GM21360 (cell line): ENCODE data around the gene ACTR10.
"Not testable (repeated sequence)": the region's sequence is repeated elsewhere in the genome, so short reads cannot be mapped to it uniquely, and the experiment has no call there.

Source experiments
- ATAC-seq: cut with Tn5 transposase; IDR thresholded peaks from one replicate; pipeline ENCODE4 v1.9.1; 2021; ENCODE audit warnings: mild to moderate bottlenecking, moderate library complexity; ENCODE audit not compliant: unreplicated experiment

Gene ACTR10

DNA sequence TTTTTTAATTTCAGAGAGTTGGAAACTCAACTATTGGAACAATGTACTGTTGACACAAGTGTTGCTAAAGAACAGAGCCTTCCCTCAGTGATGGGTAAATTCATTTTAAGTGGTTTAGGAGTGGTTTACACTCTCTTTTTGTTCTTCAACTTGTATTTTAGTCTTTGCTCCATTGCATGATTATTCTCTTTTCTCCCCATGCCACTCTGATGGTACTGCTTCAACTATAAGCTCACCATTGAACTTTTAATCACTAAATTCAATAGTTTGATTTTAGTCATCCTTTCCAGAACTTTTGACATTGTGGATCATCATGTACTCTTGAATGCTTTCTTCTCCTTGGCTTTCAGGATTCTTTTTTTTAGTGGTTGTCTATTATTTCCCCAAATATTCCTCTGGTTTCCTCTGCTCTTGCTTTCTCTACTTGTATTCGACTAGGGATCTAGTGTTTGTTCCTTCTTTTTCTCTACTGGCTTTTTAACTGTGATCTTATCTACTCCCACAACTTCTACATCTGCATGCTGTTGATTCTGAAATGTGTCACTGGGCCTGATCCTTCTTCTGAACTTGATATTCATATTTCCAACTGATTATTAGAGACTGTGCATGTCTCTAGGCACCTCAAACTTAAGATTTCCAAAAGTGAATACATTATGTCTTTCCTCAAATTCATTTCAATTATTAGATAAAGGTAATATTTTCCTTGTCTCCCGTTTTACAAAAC, 15.4 kb downstream of the ACTR10 start:
- ATAC-seq, result no peak

DNA sequence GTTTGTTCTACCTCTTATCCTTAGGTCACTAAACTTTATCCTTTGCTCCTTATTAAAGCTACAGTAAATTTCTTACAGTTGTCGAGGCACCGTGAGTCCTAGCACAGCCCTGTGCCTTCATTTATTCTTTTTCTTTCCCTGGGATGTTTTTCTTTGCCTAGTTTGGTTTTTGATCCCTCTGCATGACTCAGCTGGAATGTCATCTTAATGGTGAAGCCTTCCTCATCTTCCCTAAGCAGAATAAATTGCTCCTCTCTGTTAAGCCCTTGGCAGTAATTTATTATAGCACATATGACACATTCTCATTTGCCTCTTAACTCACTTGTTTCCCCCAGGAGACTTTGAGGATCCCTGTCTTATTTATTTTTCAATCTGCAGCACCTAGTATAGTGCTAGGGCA, 16.6 kb downstream of the ACTR10 start:
- ATAC-seq, result no peak

DNA sequence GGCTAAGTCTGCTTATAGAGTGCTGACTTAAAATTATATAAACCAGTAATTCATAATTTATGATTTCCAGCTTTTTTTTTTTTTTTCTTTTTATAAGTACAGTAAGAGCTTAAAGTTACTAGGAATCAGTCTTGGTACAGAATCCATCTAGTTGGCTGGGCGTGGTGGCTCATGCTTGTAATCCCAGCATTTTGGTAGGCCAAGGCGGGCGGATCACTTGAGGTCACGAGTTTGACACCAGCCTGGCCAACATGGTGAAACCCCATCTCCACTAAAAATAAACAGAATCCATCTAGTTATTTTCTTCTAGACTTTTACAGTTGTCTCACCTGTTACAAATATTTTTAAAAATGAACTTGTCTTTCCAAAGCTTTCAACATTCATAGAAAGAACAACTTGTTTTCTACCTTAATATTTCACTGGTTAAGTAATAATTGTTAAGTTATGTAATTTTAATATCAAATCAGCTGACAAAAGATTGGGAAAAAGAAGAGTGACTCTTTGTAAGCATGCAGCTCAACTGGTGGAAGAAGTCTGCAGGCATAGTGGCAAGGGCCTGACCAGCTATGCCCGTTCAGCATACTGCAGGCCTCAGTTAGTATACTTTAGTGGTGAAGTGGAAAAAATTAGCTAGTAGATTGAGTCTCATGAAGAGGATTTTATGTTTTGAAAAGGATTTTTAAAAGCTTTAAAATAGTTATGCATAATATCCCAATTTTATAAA, 27.3 kb downstream of the ACTR10 start:
- no peak for ATAC-seq

DNA sequence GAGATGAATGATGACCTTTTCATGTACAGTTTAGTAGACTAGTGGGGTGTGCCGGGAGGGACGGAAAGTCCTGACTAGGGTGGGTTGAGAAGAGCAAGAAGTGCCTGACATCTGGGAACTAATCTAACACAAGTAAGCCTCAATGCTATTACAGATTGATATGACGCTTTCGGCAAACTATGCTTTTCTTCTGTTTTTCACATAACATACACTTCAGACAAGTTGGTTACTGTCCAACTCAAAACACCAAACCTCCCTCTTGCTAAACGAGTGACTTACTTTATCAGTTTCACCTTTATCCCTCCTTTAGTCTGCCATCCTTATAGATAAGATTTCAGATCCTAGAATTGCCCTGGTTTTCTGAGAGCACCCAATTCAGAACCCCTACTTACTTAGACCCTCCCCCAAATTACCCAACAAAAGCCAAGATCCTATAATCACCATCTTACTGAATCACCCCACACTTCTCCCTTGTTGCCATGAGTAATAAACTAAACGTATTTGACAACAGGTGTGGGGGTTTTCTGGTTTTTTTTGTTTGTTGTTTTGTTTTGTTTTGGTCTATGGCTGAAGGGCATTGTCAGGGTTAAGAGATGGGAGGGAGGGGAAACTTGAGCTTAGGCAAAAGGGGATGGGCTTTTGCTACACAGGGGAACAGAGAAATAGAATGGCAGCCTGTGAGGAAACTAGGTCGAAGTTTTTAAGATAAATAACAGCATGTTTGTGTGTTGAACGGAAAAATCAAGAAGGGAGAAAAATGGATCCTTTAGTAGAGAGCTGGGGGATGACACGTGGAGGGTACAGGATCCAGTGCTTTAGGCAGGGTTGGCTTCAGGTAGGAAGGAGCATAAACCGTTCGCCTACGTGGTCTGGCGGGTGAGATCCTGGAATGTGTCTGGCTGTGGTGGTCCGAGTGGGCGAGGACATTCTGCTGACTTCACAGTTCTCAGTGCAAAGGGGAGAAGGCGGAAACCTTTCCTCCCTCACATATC, 38.6 kb downstream of the ACTR10 start:
- no peak for ATAC-seq

DNA sequence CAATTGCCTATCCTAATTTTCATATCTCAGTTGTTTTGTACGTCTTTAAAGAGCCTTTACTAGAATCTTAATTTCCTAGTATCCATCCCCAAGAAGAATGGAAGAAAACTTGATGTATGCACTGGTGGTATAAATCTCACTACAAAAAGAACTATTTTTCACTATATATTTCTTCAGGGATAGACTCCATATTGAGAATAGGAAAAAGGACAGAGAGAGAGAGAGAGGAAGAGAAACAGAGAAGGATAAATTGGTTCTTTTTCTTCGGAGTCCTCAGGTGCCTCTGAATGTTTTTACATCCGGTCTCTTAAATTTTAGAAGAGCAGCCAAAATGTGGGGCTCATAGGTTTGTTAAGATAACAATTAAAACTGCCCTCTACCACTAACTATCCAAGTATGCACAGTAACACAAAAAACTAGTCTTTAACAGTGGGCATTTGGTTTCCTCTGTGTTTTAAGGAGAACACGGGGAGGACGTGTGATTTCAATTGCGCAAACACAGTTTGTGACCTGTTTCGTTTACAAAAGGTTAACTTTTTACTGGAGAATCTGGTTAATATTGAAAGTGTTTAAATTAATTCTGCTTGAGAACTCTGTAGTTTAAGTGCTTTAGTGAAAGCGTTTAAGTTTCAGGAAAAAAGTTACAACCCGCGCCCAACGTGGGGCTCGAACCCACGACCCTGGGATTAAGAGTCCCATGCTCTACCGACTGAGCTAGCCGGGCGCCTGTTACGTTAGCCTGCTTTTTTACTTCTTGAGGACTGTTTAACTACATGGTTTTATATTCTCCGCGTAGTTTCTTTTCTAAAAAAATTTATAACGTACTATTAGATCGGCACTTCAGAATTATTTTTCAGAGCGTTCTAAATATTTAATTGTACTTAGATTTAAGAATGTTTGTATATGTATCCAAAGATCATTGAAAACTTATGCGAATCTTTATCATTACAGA, 39.6 kb downstream of the ACTR10 start:
- no peak for ATAC-seq

DNA sequence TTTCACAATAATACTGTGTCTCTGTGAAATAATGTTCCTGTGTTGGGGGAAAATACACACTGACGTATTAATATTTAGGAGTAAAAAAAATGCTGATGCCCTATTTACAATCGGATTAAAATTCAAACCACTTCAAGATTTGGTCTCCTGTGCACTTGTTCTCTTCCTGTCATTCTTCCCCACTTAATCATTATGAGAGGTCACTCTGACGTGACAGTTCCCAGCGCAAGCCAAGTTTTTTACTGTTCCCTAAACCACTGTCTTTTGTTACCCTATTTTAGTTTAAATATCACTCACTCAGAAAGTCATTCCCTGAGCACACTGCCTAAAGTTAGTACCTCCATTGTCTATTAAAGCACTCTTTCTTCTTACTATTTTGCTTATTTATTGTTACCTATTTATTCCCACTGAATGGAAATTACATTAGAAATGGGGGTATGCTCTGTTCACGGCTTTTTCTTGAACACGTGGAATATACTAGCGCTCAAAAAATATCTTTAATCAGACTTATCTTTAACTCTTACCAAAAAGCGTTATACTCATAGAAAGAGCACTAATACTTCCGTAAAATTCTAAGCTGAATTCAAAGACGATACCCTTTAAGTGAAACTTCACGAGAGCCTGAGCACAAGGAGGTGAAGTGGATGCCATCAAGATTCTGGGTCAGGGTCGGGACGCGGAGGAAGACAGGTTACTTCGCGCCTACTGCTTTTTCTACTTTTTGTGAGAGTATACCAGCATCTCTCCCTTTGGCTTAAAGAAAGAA, 44.0 kb downstream of the ACTR10 start:
- peak; percentile 30 for ATAC-seq

DNA sequence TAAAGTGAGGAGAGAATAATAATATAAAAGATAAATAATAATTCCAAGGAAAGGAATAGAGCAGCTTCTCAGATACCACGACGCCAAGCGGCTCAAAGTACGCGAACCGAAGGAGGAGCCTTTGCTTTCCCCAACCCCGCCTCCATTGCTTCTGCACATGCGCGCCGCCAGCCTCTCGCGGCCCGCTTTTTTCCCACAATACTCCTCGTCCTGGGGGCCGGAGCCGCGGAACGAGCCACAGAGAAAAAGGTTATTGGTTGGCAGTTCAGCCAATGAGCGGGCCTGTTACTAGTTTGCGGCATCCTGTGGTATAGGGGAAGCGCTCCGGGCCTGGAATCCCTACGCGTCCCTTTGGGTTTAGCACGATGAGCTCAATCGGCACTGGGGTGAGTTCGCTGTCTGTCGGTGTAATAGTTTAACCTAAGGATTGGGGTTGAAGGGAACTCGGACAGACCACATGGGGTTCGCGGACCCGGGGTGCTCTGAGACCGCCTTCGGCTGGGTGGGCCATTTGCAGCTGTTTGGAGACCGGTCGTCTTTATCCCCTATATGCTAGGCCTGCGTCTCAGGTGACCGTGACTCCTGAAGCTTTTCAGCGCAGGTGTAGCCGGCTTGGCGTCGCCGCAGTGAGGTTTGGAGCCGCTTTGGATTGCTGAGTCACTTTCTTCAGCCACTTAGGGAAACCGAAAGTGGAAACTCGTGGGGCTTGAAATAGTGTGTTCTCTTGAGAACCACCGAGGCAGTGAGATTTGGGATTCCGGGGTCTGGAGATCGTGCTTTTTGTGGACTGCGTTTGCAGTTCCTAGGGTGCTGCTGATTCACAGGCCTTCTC, 44.8 kb downstream of the ACTR10 start, which contains the start of gene PSMA3:
TSS of gene PSMA3 (plus strand) at position 288 of the 832 bp plus-strand sequence. CDS start at position 366, 78 bp downstream.
- ATAC-seq, result peak; percentile 90

DNA sequence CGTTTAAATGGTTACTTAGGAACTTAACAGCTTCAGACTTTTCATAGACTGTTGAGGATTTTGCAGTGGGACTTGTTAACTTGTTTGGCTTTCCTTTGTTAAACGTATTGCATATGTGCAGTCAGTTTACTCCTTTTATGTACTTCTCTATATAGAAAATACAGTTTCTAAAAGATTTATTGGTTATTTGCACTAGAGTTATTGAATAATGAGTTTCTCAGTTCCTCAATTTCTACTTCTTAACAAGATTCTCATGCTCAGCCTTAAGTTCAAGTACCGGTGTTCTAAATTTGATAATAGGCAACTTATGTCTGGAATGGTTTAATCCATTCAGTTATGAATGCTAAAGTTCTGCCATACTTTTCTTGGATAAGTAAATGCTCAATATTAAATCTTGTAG, 45.6 kb downstream of the ACTR10 start:
- ATAC-seq, result no peak

DNA sequence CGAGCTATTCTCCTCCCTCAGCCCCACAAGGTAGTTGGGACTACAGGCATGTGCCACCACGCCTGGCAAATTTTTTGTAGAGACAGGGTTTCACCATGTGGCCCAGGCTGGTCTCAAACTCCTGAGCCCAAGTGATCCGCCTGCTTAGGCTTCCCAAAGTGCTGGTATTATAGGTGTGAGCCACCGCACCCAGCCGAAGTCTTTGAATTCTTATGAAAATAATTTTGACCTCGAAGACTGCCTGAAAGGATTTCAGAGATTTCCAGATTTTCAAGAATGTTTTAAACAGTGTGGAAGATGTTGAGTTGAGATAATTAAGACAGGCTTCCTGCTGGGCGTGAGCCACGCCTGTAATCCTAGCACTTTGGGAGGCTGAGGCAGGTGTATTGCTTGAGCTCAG, 49.7 kb downstream of the ACTR10 start:
- no peak for ATAC-seq

DNA sequence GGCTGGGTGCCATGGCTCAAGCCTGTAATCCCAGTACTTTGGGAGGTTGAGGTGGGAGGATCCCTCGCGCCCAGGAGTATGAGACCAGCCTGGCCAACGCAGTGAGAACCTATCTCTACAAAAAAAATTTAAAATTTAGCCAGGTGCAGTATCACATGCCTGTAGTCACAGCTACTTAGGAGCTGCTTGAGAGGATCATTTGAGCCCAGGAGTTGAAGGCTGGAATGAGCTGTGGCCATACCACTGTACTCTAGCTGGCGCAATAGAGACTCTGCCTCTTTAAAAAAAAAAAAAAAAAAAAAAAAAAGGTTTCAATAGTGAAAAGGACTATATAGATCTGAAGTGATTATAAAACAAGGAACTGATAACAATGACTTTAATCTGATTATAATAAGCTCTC, 58.2 kb downstream of the ACTR10 start:
- ATAC-seq, result no peak

DNA sequence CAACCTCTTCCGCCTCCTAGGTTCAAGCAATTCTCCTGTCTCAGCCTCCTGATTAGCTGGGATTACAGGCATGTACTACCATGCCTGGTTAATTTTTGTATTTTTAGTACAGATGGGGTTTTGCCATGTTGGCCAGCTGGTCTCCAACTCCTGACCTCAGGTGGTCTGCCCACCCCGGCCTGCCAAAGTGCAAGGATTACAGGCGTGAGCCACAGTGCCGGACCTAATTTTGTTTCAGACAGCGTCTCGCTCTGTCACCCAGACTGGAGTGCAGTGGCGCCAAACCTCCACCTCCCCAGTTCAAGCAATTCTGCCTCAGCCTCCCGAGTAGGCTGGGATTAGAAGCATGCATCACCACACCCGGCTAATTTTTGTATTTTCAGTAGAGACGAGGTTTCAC, 62.1 kb downstream of the ACTR10 start:
- not testable (repeated sequence) for ATAC-seq

DNA sequence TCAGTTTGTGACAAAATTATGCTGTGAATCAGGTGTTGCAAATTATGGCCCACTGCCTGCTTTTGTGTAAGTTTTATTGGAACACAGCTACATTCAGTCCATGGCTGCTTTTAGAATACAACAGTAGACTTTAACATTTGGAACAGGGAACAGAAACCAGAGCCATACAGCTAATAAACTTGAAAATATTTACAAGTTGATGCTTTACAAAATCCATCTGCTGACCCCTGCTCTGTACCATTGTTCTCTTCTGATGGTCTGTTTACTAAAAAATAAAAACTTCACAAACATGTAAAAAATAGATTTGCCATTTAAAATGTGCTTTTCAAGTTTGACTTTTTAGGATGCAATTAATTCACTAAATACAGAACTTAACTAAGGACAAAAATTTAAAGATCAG, 65.5 kb downstream of the ACTR10 start:
- no peak for ATAC-seq

DNA sequence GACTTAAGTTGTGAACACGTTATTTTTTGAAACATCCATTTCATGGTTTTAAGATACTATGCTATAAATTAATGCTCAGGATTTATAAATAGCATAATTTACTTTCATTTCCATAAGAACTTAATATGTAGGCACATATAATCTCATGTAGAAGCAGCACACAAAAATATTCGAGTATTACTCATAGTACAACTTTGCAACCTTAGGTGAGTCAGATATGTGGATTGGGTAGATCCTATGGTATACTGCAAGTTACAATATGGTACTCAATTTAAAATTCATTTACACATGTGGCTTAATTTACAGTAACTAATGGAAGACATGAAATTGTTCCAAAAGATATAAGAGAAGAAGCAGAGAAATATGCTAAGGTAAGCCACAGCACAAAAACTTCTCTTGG, 70.7 kb downstream of the ACTR10 start:
- no peak for ATAC-seq

DNA sequence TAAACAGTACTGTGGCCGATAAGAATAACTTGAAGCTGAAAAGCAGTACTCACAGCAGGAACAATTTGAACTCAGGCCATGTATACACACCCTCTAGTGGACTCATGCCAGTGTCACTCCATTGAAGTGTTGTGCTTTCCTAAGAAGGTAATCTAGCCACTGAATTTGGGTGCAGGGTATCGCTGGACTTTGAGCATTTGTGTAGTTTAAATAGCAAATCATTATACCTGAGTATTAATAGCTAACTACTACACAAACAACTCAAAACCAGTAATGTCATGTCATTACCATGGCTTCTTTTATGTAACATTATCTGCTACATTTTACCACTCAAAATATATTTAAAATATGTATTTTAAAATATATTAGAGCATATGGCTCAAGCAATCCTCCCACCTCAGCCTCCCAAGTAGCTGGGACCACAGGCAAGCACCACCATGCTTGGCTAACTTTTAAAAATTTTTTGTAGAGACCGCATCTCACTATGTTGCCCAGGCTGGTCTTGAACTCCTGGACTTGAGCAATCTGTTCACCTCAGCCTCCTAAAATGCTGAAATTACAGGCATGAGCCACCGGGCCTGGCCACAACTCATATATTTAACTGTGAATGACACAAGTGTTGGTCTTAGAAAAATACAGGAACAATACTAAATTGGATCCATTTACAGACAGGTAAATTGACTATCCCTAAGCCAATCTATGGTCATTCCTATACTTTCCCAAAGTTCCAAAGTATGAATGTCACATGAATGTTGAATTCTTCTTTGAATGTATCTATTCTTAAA, 72.8 kb downstream of the ACTR10 start:
- no peak for ATAC-seq

DNA sequence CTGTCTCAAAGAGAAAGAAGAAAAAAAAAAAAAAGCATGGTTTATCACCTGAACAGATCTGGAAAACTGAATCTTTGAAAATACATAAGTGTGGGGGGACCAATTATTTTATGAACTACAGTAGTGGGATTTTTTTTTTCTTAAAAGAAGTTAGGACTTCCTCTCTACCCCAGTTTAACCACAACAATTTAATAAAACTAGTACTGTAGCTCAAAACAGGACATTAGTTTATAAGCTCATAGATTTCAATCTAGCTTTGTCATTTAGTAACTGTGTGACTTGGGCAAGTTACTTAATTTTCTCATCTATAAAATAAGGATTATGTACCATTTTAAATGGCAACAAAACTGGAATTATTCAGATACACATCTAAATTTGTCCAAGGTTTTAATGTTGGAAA, 74.9 kb downstream of the ACTR10 start:
- ATAC-seq, result no peak

DNA sequence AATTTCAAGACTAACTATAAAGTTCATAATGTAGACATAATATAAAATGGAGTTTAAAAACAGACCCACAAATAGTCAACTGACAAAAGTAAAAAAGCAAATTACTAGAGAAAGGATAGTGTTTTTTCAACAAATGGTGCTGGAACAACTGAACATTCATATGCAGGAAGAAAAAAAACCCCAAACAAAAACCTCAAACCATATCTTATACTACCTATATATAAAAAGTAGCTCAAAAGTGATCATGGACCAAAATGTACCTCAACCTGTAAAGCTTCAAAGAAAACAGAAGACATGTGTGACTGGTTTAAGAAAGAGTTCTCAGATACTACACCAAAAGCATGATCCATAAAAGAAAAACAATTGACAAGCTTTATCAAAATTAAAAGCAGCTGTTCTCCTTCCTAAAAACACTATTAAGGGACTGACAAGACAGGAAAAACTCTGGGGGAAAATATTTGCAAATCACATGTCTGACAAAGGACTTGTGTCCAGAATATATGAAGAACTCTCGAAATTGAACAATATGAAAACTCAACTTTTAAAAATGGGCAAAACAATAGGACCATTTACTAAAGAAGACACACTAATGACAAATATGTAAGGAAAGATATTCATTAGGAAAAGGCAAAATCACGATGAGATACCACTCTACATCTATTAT, 75.7 kb downstream of the ACTR10 start:
- no peak for ATAC-seq

DNA sequence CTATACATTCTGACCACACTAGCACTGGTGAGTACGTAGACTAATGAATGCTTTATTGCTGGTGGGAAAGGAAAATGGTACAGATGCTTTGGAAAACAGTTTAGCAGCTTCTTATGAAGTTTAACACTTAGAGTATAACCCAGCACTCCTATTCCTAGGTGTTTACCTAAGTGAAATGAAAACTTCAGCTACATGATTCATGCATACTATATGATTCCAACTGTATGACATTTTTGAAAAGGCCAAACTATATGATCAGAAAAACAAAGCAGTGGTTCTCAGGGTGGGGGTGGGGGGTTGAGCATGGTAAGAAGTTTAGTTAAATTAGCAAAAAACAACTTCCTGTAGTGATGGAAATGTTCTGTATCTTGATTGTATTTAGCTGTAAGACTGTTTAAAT, 76.3 kb downstream of the ACTR10 start:
- no peak for ATAC-seq
